PC-3 (cell line): ENCODE results near the gene FCHO2. TPM values are rescaled to one million over a fixed set of nuclear protein-coding genes. Genes with fewer than 3 reads are reported as not detected.

Experiments used
- ATAC-seq: fragments of 200-7000 bp; cut with Tn5 transposase; 2 replicates; pipeline ENCODE4 v1.9.1; 2020; ENCODE audit warnings: mild to moderate bottlenecking, moderate library complexity
- BruUV-seq: library from RNA; stranded (reverse); fragments of 400-500 nt; replicated peaks from 2 replicates; lab custom pipeline; 2021; lab: Mats Ljungman, UMichigan
- CTCF ChIA-PET: fragments of 300-600 bp; sonication (Branson Sonifier 250); formaldehyde crosslinking; loops from one replicate; lab custom pipeline; 2022; ENCODE audit warnings: antibody characterized with exemption; lab: Charles Lee
- POLR2A ChIA-PET: fragments of 300-600 bp; sonication (Branson Sonifier 250); formaldehyde crosslinking; loops from one replicate; lab custom pipeline; 2022; ENCODE audit warnings: antibody characterized with exemption; ENCODE audit not compliant: unreplicated experiment; lab: Charles Lee
- DNase-seq: peaks from one replicate; pipeline ENCODE4 v3.0.0-alpha.2; 2015
- H2AFZ ChIP-seq: fragments of 300-600 bp; sonication (generic); 2 replicates; pipeline ENCODE4 v1.6.0; 2016; ENCODE audit warnings: antibody characterized with exemption, low read length
- H3F3A ChIP-seq: fragments of 300-600 bp; sonication (generic); one replicate; pipeline ENCODE4 v1.6.0; 2017; ENCODE audit warnings: antibody characterized with exemption, low read length, control low read depth, mild to moderate bottlenecking; ENCODE audit not compliant: unreplicated experiment
- H3K27ac ChIP-seq: fragments of 300-600 bp; sonication (generic); 2 replicates; pipeline ENCODE4 v1.5.1; 2016; ENCODE audit warnings: mild to moderate bottlenecking, low read length
- H3K27me3 ChIP-seq: fragments of 300-600 bp; sonication (generic); 2 replicates; pipeline ENCODE4 v1.6.1; 2016; ENCODE audit warnings: low read length, mixed read lengths
- H3K36me3 ChIP-seq: fragments of 300-600 bp; sonication (generic); 2 replicates; pipeline ENCODE4 v1.6.1; 2016; ENCODE audit warnings: low read depth, mixed run types, low read length, mixed read lengths
- H3K4me1 ChIP-seq: fragments of 300-600 bp; sonication (generic); 2 replicates; pipeline ENCODE4 v1.5.1; 2016; ENCODE audit warnings: low read length; ENCODE audit not compliant: insufficient read depth
- H3K4me2 ChIP-seq: fragments of 300-600 bp; sonication (generic); 2 replicates; pipeline ENCODE4 v1.6.0; 2016; ENCODE audit warnings: low read length
- H3K4me3 ChIP-seq: fragments of 300-600 bp; sonication (generic); 2 replicates; pipeline ENCODE4 v1.5.1; 2016; ENCODE audit warnings: mild to moderate bottlenecking, low read length, mixed read lengths
- H3K79me2 ChIP-seq: fragments of 300-600 bp; sonication (generic); 2 replicates; pipeline ENCODE4 v1.6.1; 2017; ENCODE audit warnings: low read length, mixed read lengths
- H3K9ac ChIP-seq: fragments of 300-600 bp; sonication (generic); 2 replicates; pipeline ENCODE4 v1.6.0; 2016; ENCODE audit warnings: mild to moderate bottlenecking, low read length
- H3K9me2 ChIP-seq: fragments of 300-600 bp; sonication (generic); replicated peaks from 2 replicates; pipeline ENCODE4 v1.6.1; 2016; ENCODE audit warnings: mixed run types, low read length, mixed read lengths
- H3K9me3 ChIP-seq: fragments of 300-600 bp; sonication (generic); 2 replicates; pipeline ENCODE4 v1.6.1; 2016; ENCODE audit warnings: low read length, mixed read lengths
- H4K20me1 ChIP-seq: fragments of 300-600 bp; sonication (generic); 2 replicates; pipeline ENCODE4 v1.6.1; 2016; ENCODE audit warnings: low read length, mixed read lengths
- EZH2 ChIP-seq: fragments of 300-600 bp; sonication (generic); IDR thresholded peaks from one replicate; pipeline ENCODE4 v1.6.1; 2017; ENCODE audit warnings: antibody characterized with exemption, mild to moderate bottlenecking, low read length; ENCODE audit not compliant: unreplicated experiment
- EZH2phosphoT487 ChIP-seq: fragments of 300-600 bp; sonication (generic); IDR thresholded peaks from 2 replicates; pipeline ENCODE4 v1.6.1; 2018; ENCODE audit warnings: mild to moderate bottlenecking, antibody characterized with exemption, low read length, borderline replicate concordance
- intact Hi-C: fragments of 100-400 bp; cut with micrococcal nuclease; formaldehyde crosslinking; loops from 2 replicates; pipeline ENCODE4 v1.9.0; 2023
- total RNA-seq: library from RNA; depleted of rRNA; stranded (reverse); fragments of >200 nt; gene quantifications from 2 replicates; pipeline ENCODE4 v1.2.3, GENCODE V29; 2014
- TF ChIP-seq, protein P1 (sequence below): fragments of 300-600 bp; sonication (generic); conservative IDR thresholded peaks from 2 replicates; pipeline ENCODE4 v1.5.1; 2017; ENCODE audit warnings: antibody characterized with exemption, low read depth, mild to moderate bottlenecking, low read length

The FCHO2 gene
- total RNA-seq, 1 experiment from 2014 or later = 5.9 TPM

- Histone ChIP-seq H3K27ac (no peak overlapping the region), H3K4me2 (no peak overlapping the region), H3F3A (no peaks in the 10 kb centered on the region), H3K9me2 (no peaks in the 10 kb centered on the region), H3K9ac (no peak overlapping the region), H2AFZ (no peak overlapping the region), H3K36me3 (no peaks in the 10 kb centered on the region), H4K20me1 (no peaks in the 10 kb centered on the region), H3K9me3 (no peaks in the 10 kb centered on the region), H3K79me2 (no peaks in the 10 kb centered on the region), H3K4me3 (no peak overlapping the region), H3K4me1 (no peaks in the 10 kb centered on the region), H3K27me3 (no peaks in the 10 kb centered on the region)
- ChIA-PET CTCF (no interaction called here), POLR2A (no interaction called here)
- ATAC-seq (no peak), DNase-seq (no peak)
- no TSS peak for BruUV-seq
- intact Hi-C loops = no loop called here
- TF ChIP-seq EZH2phosphoT487 (no peak), EZH2 (no peak)
- TF ChIP-seq, protein P1, sequence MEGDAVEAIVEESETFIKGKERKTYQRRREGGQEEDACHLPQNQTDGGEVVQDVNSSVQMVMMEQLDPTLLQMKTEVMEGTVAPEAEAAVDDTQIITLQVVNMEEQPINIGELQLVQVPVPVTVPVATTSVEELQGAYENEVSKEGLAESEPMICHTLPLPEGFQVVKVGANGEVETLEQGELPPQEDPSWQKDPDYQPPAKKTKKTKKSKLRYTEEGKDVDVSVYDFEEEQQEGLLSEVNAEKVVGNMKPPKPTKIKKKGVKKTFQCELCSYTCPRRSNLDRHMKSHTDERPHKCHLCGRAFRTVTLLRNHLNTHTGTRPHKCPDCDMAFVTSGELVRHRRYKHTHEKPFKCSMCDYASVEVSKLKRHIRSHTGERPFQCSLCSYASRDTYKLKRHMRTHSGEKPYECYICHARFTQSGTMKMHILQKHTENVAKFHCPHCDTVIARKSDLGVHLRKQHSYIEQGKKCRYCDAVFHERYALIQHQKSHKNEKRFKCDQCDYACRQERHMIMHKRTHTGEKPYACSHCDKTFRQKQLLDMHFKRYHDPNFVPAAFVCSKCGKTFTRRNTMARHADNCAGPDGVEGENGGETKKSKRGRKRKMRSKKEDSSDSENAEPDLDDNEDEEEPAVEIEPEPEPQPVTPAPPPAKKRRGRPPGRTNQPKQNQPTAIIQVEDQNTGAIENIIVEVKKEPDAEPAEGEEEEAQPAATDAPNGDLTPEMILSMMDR = no peak
Observed at GRCh38 chr5:72988769-72989168, 32.9 kb downstream of the FCHO2 start.

DNA sequence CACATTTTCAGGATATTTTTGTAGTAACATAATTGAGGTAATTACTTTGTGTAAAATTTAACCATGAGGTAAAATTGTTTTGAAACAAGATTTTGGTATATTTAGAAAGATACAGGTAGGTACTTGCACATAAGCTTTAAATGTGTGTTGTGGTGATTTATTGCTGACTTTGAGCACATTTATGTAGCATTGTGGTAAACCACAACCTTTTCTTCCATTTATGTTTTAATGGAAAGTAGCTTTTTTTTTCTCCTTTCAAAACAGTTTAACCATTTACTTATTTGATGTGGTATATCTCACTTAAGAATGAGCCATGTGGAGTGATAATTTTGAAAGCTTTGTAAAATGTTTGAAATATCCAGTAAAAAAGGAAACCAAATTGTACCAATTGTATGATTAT is 35.6 kb downstream of the FCHO2 start:
- Histone ChIP-seq H2AFZ (no peak overlapping the region), H3K36me3 (no peaks in the 10 kb centered on the region), H3F3A (no peaks in the 10 kb centered on the region), H3K9me2 (no peaks in the 10 kb centered on the region), H3K9ac (no peak overlapping the region), H3K27ac (no peak overlapping the region), H3K9me3 (no peaks in the 10 kb centered on the region), H3K79me2 (no peaks in the 10 kb centered on the region), H3K4me1 (no peaks in the 10 kb centered on the region), H4K20me1 (no peaks in the 10 kb centered on the region), H3K27me3 (no peaks in the 10 kb centered on the region), H3K4me2 (no peak overlapping the region), H3K4me3 (no peak overlapping the region)
- POLR2A ChIA-PET = no interaction called here
- CTCF ChIA-PET = no interaction called here
- ATAC-seq (no peak), DNase-seq (no peak)
- intact Hi-C loops = no loop called here
- TF ChIP-seq, protein P1 = no peak
- TF ChIP-seq EZH2phosphoT487 (no peak), EZH2 (no peak)
- BruUV-seq = no TSS peak

DNA sequence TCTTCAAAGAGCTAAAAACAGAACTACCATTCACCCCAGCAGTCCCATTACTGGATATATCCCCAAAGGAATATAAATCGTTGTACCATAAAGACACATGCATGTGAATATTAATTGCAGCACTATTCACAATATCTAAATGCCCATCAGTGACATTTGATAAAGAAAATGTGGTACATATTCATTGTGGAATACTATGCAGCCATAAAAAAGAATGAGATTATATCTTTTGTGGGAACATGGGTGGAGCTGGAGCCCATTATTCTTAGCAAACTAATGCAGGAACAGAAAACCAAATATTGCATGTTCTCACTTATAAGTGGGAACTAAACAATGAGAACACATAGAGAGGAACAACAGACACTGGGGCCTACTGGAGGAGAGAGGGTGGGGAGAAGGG is 38.7 kb downstream of the FCHO2 start:
- H3F3A ChIP-seq = no peaks in the 10 kb centered on the region
- no peaks in the 10 kb centered on the region for H3K27me3 ChIP-seq
- intact Hi-C loops = no loop called here
- H3K36me3 ChIP-seq = no peaks in the 10 kb centered on the region
- no peaks in the 10 kb centered on the region for H3K79me2 ChIP-seq
- H3K4me2 ChIP-seq = no peak overlapping the region
- H3K9me2 ChIP-seq = no peaks in the 10 kb centered on the region
- ChIA-PET CTCF (no interaction called here), POLR2A (no interaction called here)
- H2AFZ ChIP-seq = no peak overlapping the region
- no peak overlapping the region for H3K9ac ChIP-seq
- TF ChIP-seq EZH2phosphoT487 = no peak
- TF ChIP-seq EZH2 = no peak
- TF ChIP-seq, protein P1 = no peak
- no peaks in the 10 kb centered on the region for H3K9me3 ChIP-seq
- no peaks in the 10 kb centered on the region for H3K4me1 ChIP-seq
- no peak overlapping the region for H3K4me3 ChIP-seq
- ATAC-seq (no peak), DNase-seq (no peak)
- H4K20me1 ChIP-seq = no peaks in the 10 kb centered on the region
- BruUV-seq = no TSS peak
- no peak overlapping the region for H3K27ac ChIP-seq
